Endothelial cell of umbilical vein (primary cell): Measurements from ENCODE around the gene ATXN2L. TPM values are rescaled to one million over a fixed set of nuclear protein-coding genes. Genes with fewer than 3 reads are reported as not detected.
"Not testable (repeated sequence)": the region's sequence is repeated elsewhere in the genome, so short reads cannot be mapped to it uniquely, and the experiment has no call there.

Experiments used
- BruUV-seq: library from RNA; stranded (reverse); fragments of 400-500 nt; replicated peaks from 2 replicates; lab custom pipeline; 2021; lab: Mats Ljungman, UMichigan
- CTCF ChIA-PET: fragments of 300-600, 350-600 bp; sonication (Branson Sonifier 250); formaldehyde crosslinking; loops from one replicate; lab custom pipeline; 2021; ENCODE audit warnings: antibody characterized with exemption, inconsistent platforms; lab: Charles Lee
- POLR2A ChIA-PET: fragments of 300-600, 350-600 bp; sonication (Branson Sonifier 250); formaldehyde crosslinking; loops from one replicate; lab custom pipeline; 2021; ENCODE audit warnings: antibody characterized with exemption, inconsistent platforms; lab: Charles Lee
- DNase-seq: peaks from one replicate; pipeline ENCODE4 v3.0.0-alpha.2; 2011; ENCODE audit warnings: low read depth, low spot score
- FAIRE-seq: peaks from 2 replicates; lab custom pipeline; 2011; peaks lifted over from hg19 to GRCh38; lab: Jason Lieb, UNC
- H2AFZ ChIP-seq: 2 replicates; pipeline ENCODE4 v1.6.0; 2012; ENCODE audit warnings: low read depth, low read length, control low read depth, inconsistent platforms
- H3K27ac ChIP-seq: 2 replicates; pipeline ENCODE4 v1.5.1; 2011; ENCODE audit warnings: low read depth, mild to moderate bottlenecking, control low read depth, low read length, moderate library complexity; ENCODE audit not compliant: insufficient read depth
- H3K27me3 ChIP-seq, 2 experiments: 2 replicates each; pipeline versions ENCODE4 v1.6.0 to v1.6.1; 2011; ENCODE audit warnings: low read length in 2 of 2, mixed read lengths in 1 of 2; ENCODE audit not compliant: control insufficient read depth in 2 of 2, insufficient read depth in 2 of 2
- H3K36me3 ChIP-seq, 2 experiments: 2 replicates in 1 of 2; 3 replicates in 1 of 2; pipeline ENCODE4 v1.5.1; 2011; ENCODE audit warnings: low read length in 2 of 2, mild to moderate bottlenecking in 1 of 2, moderate library complexity in 1 of 2; ENCODE audit not compliant: control insufficient read depth in 2 of 2, insufficient read depth in 2 of 2; ENCODE audit errors: extremely low read depth in 1 of 2
- H3K4me1 ChIP-seq: 3 replicates; pipeline ENCODE4 v1.5.1; 2011; ENCODE audit warnings: mild to moderate bottlenecking, low read length; ENCODE audit not compliant: control insufficient read depth, insufficient read depth; ENCODE audit errors: extremely low read depth
- H3K4me2 ChIP-seq: 2 replicates; pipeline ENCODE4 v1.6.1; 2011; ENCODE audit warnings: low read length, control low read depth, mixed read lengths; ENCODE audit not compliant: insufficient read depth
- H3K4me3 ChIP-seq, 3 experiments: fragments of 200-600 bp in 1 of 3; sonication (generic), shearing (Covaris generic) in 1 of 3; replicated peaks in 1 of 3; 2 replicates each; pipeline ENCODE4 v1.5.1; 2011 to 2016; ENCODE audit warnings: control low read depth in 3 of 3, low read length in 3 of 3, mild to moderate bottlenecking in 2 of 3, inconsistent platforms in 1 of 3, low read depth in 1 of 3, moderate library complexity in 1 of 3; ENCODE audit not compliant: insufficient read depth in 1 of 3
- H3K79me2 ChIP-seq: 2 replicates; pipeline ENCODE4 v1.6.0; 2012; ENCODE audit warnings: low read length, inconsistent platforms; ENCODE audit not compliant: control insufficient read depth, insufficient read depth
- H3K9ac ChIP-seq: replicated peaks from 2 replicates; pipeline ENCODE3; 2011; ENCODE audit warnings: low read length, control low read depth; ENCODE audit not compliant: insufficient read depth; ENCODE audit errors: extremely low read depth
- H3K9me1 ChIP-seq: replicated peaks from 3 replicates; pipeline ENCODE4 v1.6.0; 2011; ENCODE audit warnings: mild to moderate bottlenecking, low read length; ENCODE audit not compliant: control insufficient read depth, insufficient read depth; ENCODE audit errors: extremely low read depth
- H3K9me3 ChIP-seq: replicated peaks from 2 replicates; pipeline ENCODE4 v1.5.1; 2012; ENCODE audit warnings: low read length, inconsistent platforms; ENCODE audit not compliant: control insufficient read depth, insufficient read depth
- H4K20me1 ChIP-seq: replicated peaks from 2 replicates; pipeline ENCODE3; 2011; ENCODE audit warnings: mild to moderate bottlenecking, low read length; ENCODE audit not compliant: control insufficient read depth, insufficient read depth; ENCODE audit errors: extremely low read depth
- dilution Hi-C: fragments of 300-500 bp; cut with MboI; formaldehyde crosslinking; loops from one replicate; pipeline ENCODE4 v1.15.0; 2019; ENCODE audit warnings: low sequenced_read_pairs; ENCODE audit not compliant: extremely low pct_ligation_motif_present
- intact Hi-C: fragments of 100-400 bp; cut with micrococcal nuclease; formaldehyde crosslinking; loops from one replicate; pipeline ENCODE4 v1.10.0; 2022
- polyA plus RNA-seq, 4 experiments: library from polyadenylated mRNA; depleted of rRNA in 3 of 4; stranded (reverse) in 3 of 4; unstranded in 1 of 4; fragments of >200 nt; gene quantifications; 2 replicates each; pipeline versions ENCODE4 v1.2.1 to v1.2.3, GENCODE V29; 2011 to 2012; ENCODE audit warnings: missing spikeins in 1 of 4
- total RNA-seq: library from RNA; stranded (reverse); gene quantifications from 2 replicates; pipeline ENCODE4 v1.2.3, GENCODE V29; 2021
- TF ChIP-seq, protein P1 (sequence below), 2 donors: IDR thresholded peaks; 1 replicate in 1 of 2; 2 replicates in 1 of 2; pipeline ENCODE4 v1.5.1; 2011; ENCODE audit warnings: low read length in 2 of 2, mild to moderate bottlenecking in 2 of 2, moderate library complexity in 2 of 2, control low read depth in 1 of 2, inconsistent platforms in 1 of 2, low read depth in 1 of 2; ENCODE audit not compliant: insufficient read depth in 1 of 2; ENCODE audit errors: extremely low read depth in 1 of 2

The ATXN2L gene
- total and polyA plus RNA-seq, 2 donors (not counting 3 experiments of a cell fraction or from before 2014, with no cell fraction given) = 59.0 to 208 TPM

DNA sequence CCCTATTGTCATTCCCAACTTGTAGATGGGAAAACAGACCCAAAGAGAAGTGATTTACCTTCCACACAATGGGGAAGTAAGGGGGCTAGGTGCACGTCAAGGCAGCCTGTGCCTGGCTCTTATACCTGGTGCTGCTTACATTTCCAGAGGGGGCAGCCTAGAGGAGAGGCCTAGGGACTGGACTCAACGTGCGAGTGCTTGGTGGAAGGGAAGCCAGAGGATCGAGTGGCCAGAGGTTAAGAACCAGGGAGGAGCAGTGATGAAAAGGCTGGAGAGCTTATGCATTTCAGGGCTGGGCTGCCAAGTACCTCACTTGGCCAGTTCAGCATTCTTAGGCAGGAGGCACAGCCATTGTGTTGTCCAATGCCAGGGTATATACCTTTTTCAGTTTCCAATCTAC lies 40.4 kb upstream of the ATXN2L start:
- dilution Hi-C loops, intact Hi-C loops, H3K9me3 ChIP-seq, H3K9me1 ChIP-seq, DNase-seq, H3K4me3 ChIP-seq, H3K27me3 ChIP-seq, H3K79me2 ChIP-seq, H3K4me1 ChIP-seq, H2AFZ ChIP-seq, H3K4me2 ChIP-seq, H3K27ac ChIP-seq, H3K36me3 ChIP-seq, H3K9ac ChIP-seq, H4K20me1 ChIP-seq, CTCF ChIA-PET, POLR2A ChIA-PET, FAIRE-seq, BruUV-seq: not testable (repeated sequence)

GRCh38 chr16:28802235-28803019 lies 20.4 kb upstream of the ATXN2L start:
- H3K4me1 ChIP-seq, H3K9ac ChIP-seq, FAIRE-seq, H2AFZ ChIP-seq, H3K9me3 ChIP-seq, BruUV-seq, dilution Hi-C loops, H4K20me1 ChIP-seq, H3K36me3 ChIP-seq, CTCF ChIA-PET, intact Hi-C loops, H3K9me1 ChIP-seq, H3K4me3 ChIP-seq, POLR2A ChIA-PET, H3K27ac ChIP-seq, H3K79me2 ChIP-seq, H3K27me3 ChIP-seq, H3K4me2 ChIP-seq: not testable (repeated sequence)
- TF ChIP-seq, protein P1, sequence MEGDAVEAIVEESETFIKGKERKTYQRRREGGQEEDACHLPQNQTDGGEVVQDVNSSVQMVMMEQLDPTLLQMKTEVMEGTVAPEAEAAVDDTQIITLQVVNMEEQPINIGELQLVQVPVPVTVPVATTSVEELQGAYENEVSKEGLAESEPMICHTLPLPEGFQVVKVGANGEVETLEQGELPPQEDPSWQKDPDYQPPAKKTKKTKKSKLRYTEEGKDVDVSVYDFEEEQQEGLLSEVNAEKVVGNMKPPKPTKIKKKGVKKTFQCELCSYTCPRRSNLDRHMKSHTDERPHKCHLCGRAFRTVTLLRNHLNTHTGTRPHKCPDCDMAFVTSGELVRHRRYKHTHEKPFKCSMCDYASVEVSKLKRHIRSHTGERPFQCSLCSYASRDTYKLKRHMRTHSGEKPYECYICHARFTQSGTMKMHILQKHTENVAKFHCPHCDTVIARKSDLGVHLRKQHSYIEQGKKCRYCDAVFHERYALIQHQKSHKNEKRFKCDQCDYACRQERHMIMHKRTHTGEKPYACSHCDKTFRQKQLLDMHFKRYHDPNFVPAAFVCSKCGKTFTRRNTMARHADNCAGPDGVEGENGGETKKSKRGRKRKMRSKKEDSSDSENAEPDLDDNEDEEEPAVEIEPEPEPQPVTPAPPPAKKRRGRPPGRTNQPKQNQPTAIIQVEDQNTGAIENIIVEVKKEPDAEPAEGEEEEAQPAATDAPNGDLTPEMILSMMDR (IDR thresholded peaks at IDR 0.05; ENCODE audit: extremely low read depth in 1 of 2, insufficient read depth in 1 of 2, low read depth in 1 of 2, low read length in 2 of 2) = peak in 1 of 2 donors; percentile 19
- peak; percentile 47 for DNase-seq

- FAIRE-seq, H2AFZ ChIP-seq, H3K9me3 ChIP-seq, BruUV-seq, H3K27ac ChIP-seq, H3K27me3 ChIP-seq, dilution Hi-C loops, H3K4me3 ChIP-seq, H3K4me2 ChIP-seq, POLR2A ChIA-PET, H3K9me1 ChIP-seq, H3K36me3 ChIP-seq, H4K20me1 ChIP-seq, H3K9ac ChIP-seq, H3K79me2 ChIP-seq, intact Hi-C loops, H3K4me1 ChIP-seq, DNase-seq, CTCF ChIA-PET: not testable (repeated sequence)
Measured at GRCh38 chr16:28807445-28808120, 15.2 kb upstream of the ATXN2L start.
